Uterus (tissue), 4 donors: ENCODE data around the gene TEX29. TPM values are rescaled to one million over a fixed set of nuclear protein-coding genes. Genes with fewer than 3 reads are reported as not detected.

Source experiments
- DNase-seq, 2 donors: peaks; one replicate each; pipeline ENCODE4 v3.0.0-alpha.2; 2019 to 2020
- H3K27ac ChIP-seq, 2 donors: fragments of 200-600 bp; sonication (generic); 1 replicate in 1 of 2; 2 replicates in 1 of 2; pipeline ENCODE4 v1.5.1; 2016 to 2018
- H3K27me3 ChIP-seq, 2 donors: fragments of 200-600 bp; sonication (generic); one replicate each; pipeline ENCODE4 v1.5.1; 2018 to 2019; ENCODE audit warnings: control low read depth in 1 of 2
- H3K36me3 ChIP-seq, 2 donors: fragments of 200-600 bp; sonication (generic); one replicate each; pipeline ENCODE4 v1.5.1; 2019; ENCODE audit warnings: control low read depth in 1 of 2
- H3K4me1 ChIP-seq, 2 donors: fragments of 200-600 bp; sonication (generic); one replicate each; pipeline ENCODE4 v1.5.1; 2018 to 2019; ENCODE audit warnings: control low read depth in 1 of 2
- H3K4me3 ChIP-seq, 2 donors: fragments of 200-600 bp; sonication (generic); 1 replicate in 1 of 2; 2 replicates in 1 of 2; pipeline ENCODE4 v1.5.1; 2018 to 2019; ENCODE audit warnings: mild to moderate bottlenecking in 1 of 2
- H3K9me3 ChIP-seq, 2 donors: fragments of 200-600 bp; sonication (generic); one replicate each; pipeline ENCODE4 v1.5.1; 2019; ENCODE audit warnings: control low read depth in 1 of 2
- POLR2A ChIP-seq, 2 donors: fragments of 450-650 bp; IDR thresholded peaks; one replicate each; pipeline ENCODE4 v1.6.1; 2016; ENCODE audit warnings: antibody characterized with exemption in 2 of 2, mild to moderate bottlenecking in 1 of 2, moderate library complexity in 1 of 2
- intact Hi-C: fragments of 100-400 bp; cut with DNase I; formaldehyde crosslinking; loops from one replicate; pipeline ENCODE4 v1.15.1; 2023; ENCODE audit warnings: low total_unique reads
- total RNA-seq, 4 donors: library from RNA; depleted of rRNA in 3 of 4; stranded (reverse); fragments of >200 nt in 3 of 4; gene quantifications; one replicate each; pipeline versions ENCODE4 v1.1.0 to v1.2.4, GENCODE V29; 2014 to 2023
- TF ChIP-seq, protein P1 (sequence below), 4 experiments: fragments of 200-600 bp in 2 of 4; fragments of 450-650 bp in 2 of 4; sonication (generic) in 2 of 4; IDR thresholded peaks; one replicate each; pipeline ENCODE4 v1.5.1; 2016 to 2019; ENCODE audit warnings: antibody characterized with exemption in 4 of 4, mild to moderate bottlenecking in 2 of 4, moderate library complexity in 1 of 4
- donor health status: DM: yes; HTN: yes; CAD: no.

The TEX29 gene
- total RNA-seq: under 1 TPM in 1 of 4 donors, not detected in 3; 0.91 TPM

DNA sequence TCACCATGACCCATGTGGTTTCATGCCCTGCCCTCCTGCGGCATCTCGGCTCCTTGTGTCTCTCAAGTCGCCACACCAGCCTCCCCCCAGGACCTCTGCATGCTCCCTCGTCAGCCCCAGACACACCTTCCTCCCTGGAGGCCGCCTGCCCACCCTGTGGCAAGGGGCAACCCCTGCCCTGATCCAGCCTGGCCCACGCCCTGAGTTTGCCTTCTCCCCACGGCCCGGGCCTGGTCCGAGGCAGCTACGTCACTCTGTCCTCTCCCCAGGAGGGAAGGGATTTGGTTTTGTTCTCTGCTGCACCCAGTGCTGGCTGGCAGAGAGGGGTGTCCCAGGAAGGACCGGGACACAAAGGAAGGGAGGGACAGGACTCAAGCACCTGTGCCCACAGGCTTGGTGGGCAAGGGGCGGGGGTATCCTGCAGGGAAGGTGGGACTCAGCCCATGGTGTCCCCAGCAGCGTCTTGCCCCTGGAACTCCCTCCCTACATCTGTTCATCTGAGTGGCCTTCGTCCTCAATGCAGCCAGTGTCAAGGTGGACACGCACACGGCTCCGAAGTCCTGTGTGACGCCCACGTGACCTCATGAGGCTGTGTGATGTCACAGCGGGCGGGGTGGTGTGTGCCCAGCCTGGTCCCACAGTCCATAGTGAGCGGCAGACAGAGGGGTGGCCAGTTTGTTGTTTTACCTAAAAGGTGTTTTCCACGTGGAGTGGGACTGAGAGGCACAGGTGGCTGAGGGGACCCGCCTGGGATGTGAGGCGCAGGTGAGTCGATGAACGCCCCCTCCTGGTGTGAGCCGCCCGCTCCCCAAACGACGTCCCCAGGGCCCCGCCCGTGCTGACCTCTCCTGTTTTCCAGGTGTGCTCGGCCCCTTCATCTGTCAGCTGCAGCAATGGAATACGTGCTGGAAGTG is at the start of gene TEX29:
Gene TEX29, plus strand, starts transcription at position 645 of the 914 bp plus-strand sequence. Its CDS starts 249 bp downstream, at position 894.
- DNase-seq: no peak
- H3K4me3 ChIP-seq: no peak within 1 kb of the TSS
- intact Hi-C loops: no loop called here

DNA sequence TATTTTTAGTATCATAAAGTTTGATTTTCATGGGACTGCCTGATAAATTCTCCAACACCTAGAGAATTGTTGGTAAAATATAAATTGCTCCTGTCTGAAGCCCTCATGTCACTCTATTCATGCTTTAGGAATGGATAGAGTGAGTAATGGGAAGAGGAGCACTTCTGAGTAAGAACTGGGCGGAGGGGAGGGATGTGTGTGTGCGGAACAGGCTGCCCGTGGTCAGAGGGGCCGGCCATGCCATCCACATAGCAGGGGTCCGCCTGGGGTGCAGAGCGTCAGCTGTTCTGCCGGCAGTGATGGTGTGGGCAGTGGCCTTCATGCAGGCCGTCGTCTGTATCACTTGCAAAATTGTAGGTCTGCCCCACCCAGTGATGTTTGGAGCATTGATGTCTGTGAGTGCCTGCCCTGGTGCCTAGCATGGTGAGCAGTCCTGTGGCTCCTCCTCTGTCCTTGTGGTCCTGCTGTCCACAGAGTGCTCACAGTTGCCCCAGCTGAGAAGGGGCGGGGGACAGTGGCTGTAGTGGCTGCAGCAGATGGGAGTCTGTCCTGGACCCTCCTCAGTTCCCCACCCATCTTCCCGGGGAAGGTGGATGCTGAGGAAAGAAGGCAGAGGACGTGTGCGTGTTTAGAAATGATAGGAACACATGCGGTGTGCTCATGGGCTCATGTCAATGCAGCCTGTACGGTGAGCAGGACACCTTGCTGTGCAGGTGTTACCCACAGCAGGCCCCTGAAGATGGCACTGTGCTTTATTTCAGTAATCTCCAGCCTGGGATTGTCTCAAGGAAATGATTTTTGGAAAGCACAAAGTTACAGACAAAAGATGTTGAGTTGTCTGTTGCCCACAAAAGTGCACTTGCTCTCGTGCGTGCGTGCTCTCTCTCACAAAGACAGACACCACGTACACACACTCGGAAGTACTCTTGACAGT is 49.4 kb upstream of the TEX29 start:
- Histone ChIP-seq H3K4me3 (no peak overlapping the region), H3K9me3 (no peaks in the 10 kb centered on the region), H3K27me3 (no peaks in the 10 kb centered on the region), H3K36me3 (no peaks in the 10 kb centered on the region), H3K27ac (no peak overlapping the region), H3K4me1 (no peaks in the 10 kb centered on the region)
- no peak for DNase-seq
- no peak for TF ChIP-seq POLR2A (IDR thresholded peaks at IDR 0.05)
- TF ChIP-seq, protein P1, sequence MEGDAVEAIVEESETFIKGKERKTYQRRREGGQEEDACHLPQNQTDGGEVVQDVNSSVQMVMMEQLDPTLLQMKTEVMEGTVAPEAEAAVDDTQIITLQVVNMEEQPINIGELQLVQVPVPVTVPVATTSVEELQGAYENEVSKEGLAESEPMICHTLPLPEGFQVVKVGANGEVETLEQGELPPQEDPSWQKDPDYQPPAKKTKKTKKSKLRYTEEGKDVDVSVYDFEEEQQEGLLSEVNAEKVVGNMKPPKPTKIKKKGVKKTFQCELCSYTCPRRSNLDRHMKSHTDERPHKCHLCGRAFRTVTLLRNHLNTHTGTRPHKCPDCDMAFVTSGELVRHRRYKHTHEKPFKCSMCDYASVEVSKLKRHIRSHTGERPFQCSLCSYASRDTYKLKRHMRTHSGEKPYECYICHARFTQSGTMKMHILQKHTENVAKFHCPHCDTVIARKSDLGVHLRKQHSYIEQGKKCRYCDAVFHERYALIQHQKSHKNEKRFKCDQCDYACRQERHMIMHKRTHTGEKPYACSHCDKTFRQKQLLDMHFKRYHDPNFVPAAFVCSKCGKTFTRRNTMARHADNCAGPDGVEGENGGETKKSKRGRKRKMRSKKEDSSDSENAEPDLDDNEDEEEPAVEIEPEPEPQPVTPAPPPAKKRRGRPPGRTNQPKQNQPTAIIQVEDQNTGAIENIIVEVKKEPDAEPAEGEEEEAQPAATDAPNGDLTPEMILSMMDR (IDR thresholded peaks at IDR 0.05): no peak
- intact Hi-C loops: no loop called here

More for the DNA sequence above, at the start of gene TEX29:
- TF ChIP-seq POLR2A (IDR thresholded peaks at IDR 0.05): no peak
- TF ChIP-seq, protein P1 (IDR thresholded peaks at IDR 0.05): no peak
- H3K36me3 ChIP-seq: no peaks in the 10 kb centered on the region
- no peaks in the 10 kb centered on the region for H3K27me3 ChIP-seq
- H3K9me3 ChIP-seq: no peaks in the 10 kb centered on the region
- no peak within 1 kb of the TSS for H3K27ac ChIP-seq
- no peaks in the 10 kb centered on the region for H3K4me1 ChIP-seq

DNA sequence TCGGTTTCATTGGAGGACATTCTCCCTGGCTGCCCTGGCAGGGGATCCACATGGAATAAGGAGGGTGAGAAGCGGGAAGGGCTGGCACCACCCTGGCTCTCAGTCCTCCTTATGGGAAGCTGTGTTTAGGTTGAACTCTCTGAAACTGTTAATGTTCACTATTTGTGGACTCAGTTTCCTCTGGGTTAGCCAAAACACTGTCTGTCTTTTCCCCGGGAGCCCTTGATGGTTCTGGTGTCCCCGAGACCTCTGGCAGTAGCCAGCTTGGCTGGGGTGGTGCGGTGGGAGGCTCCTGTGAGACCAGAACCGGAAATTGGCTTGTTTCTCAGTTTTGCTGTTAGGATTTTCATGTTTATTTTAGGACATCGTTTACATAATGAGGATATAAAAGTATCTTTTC is 48.3 kb upstream of the TEX29 start:
- H3K27ac ChIP-seq: no peak overlapping the region
- DNase-seq: no peak
- intact Hi-C loops: no loop called here
- no peaks in the 10 kb centered on the region for H3K9me3 ChIP-seq
- H3K36me3 ChIP-seq: no peaks in the 10 kb centered on the region
- TF ChIP-seq POLR2A (IDR thresholded peaks at IDR 0.05): no peak
- TF ChIP-seq, protein P1 (IDR thresholded peaks at IDR 0.05): no peak
- no peaks in the 10 kb centered on the region for H3K27me3 ChIP-seq
- H3K4me3 ChIP-seq: no peak overlapping the region
- no peaks in the 10 kb centered on the region for H3K4me1 ChIP-seq

DNA sequence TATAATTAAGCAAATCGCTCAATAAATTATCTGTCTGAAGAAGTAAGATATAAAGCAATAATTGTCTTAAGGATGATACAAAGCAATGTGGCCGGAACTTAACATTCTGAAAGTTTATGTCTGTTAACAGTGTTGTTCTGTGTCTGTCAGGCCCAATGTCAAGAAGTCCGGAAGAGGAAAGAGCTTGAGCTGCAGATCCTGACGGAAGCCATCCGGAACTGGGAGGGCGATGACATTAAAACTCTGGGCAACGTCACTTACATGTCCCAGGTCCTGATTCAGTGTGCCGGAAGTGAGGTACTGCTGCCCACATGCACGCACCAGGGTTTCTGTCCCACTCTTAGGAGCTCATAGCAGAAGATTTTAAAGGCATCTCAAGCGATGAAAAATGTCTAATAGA is 45.1 kb upstream of the TEX29 start:
- H3K4me3 ChIP-seq: no peak overlapping the region
- H3K9me3 ChIP-seq: no peaks in the 10 kb centered on the region
- no peaks in the 10 kb centered on the region for H3K27me3 ChIP-seq
- no peaks in the 10 kb centered on the region for H3K4me1 ChIP-seq
- H3K36me3 ChIP-seq: no peaks in the 10 kb centered on the region
- intact Hi-C loops: no loop called here
- no peak for DNase-seq
- no peak overlapping the region for H3K27ac ChIP-seq
- no peak for TF ChIP-seq POLR2A (IDR thresholded peaks at IDR 0.05)
- TF ChIP-seq, protein P1 (IDR thresholded peaks at IDR 0.05): no peak
